HG02678 (cell line): ENCODE results near the gene FHIP1B.

Experiments
- ATAC-seq: cut with Tn5 transposase; IDR thresholded peaks from one replicate; pipeline ENCODE4 v1.9.1; 2021; ENCODE audit warnings: mild to moderate bottlenecking, moderate library complexity; ENCODE audit not compliant: unreplicated experiment

Gene FHIP1B

GRCh38 chr11:6203327-6203726 is 31.1 kb downstream of the FHIP1B start:
- ATAC-seq: peak; percentile 76

- ATAC-seq: no peak
These were observed 32.4 kb downstream of the FHIP1B start for GRCh38 chr11:6202041-6202440.

- no peak for ATAC-seq
These were observed 33.0 kb downstream of the FHIP1B start for GRCh38 chr11:6201481-6201880.

GRCh38 chr11:6200975-6201374 is 33.5 kb downstream of the FHIP1B start:
- no peak for ATAC-seq

GRCh38 chr11:6199174-6199810 is 35.1 kb downstream of the FHIP1B start, which contains the start of gene OR52W1:
OR52W1 (plus strand) TSS chr11:6199224; CDS start chr11:6199224, 0 bp downstream.
- ATAC-seq: no peak

- no peak for ATAC-seq
These were observed 36.8 kb downstream of the FHIP1B start for GRCh38 chr11:6197466-6198200.

- no peak for ATAC-seq
These were observed 38.0 kb downstream of the FHIP1B start for GRCh38 chr11:6196396-6196795.

- no peak for ATAC-seq
These were observed 40.3 kb downstream of the FHIP1B start for GRCh38 chr11:6194065-6194581.

- no peak for ATAC-seq
These were observed 42.7 kb downstream of the FHIP1B start for GRCh38 chr11:6191742-6192141.

- ATAC-seq: no peak
These were observed 59.0 kb downstream of the FHIP1B start for GRCh38 chr11:6175440-6175839.

GRCh38 chr11:6170226-6170625 is 64.2 kb downstream of the FHIP1B start, which contains the start of gene OR52B2:
OR52B2 (minus strand) TSS chr11:6170326; CDS start chr11:6170326, 0 bp downstream.
- no peak for ATAC-seq
